Suprapubic skin (tissue), 4 donors: ENCODE measurements around the gene ZNF423.

ENCODE experiments used
- EP300 ChIP-seq: sonication (generic); formaldehyde crosslinking; IDR thresholded peaks from one replicate; pipeline ENCODE4 v1.6.1; 2017; ENCODE audit warnings: antibody characterized with exemption
- POLR2A ChIP-seq, 2 donors: fragments of 450-650 bp; IDR thresholded peaks; one replicate each; pipeline ENCODE4 v1.6.1; 2017; ENCODE audit warnings: antibody characterized with exemption in 2 of 2, mild to moderate bottlenecking in 2 of 2, moderate library complexity in 2 of 2
- POLR2AphosphoS5 ChIP-seq, 3 donors: sonication (generic); formaldehyde crosslinking; IDR thresholded peaks; one replicate each; pipeline ENCODE4 v1.6.1; 2017; ENCODE audit warnings: antibody characterized with exemption in 3 of 3
- TF ChIP-seq, protein P1 (sequence below), 2 donors: fragments of 200-600 bp in 1 of 2; fragments of 450-650 bp in 1 of 2; sonication (generic) in 1 of 2; IDR thresholded peaks; one replicate each; pipeline ENCODE4 v1.5.1; 2016 to 2019; ENCODE audit warnings: antibody characterized with exemption in 2 of 2, mild to moderate bottlenecking in 1 of 2, moderate library complexity in 1 of 2

GRCh38 chr16:49474741-49475140, 381.2 kb downstream of the ZNF423 start:
- TF ChIP-seq POLR2AphosphoS5 (IDR thresholded peaks at IDR 0.05) = no peak
- no peak for TF ChIP-seq EP300
- TF ChIP-seq, protein P1, sequence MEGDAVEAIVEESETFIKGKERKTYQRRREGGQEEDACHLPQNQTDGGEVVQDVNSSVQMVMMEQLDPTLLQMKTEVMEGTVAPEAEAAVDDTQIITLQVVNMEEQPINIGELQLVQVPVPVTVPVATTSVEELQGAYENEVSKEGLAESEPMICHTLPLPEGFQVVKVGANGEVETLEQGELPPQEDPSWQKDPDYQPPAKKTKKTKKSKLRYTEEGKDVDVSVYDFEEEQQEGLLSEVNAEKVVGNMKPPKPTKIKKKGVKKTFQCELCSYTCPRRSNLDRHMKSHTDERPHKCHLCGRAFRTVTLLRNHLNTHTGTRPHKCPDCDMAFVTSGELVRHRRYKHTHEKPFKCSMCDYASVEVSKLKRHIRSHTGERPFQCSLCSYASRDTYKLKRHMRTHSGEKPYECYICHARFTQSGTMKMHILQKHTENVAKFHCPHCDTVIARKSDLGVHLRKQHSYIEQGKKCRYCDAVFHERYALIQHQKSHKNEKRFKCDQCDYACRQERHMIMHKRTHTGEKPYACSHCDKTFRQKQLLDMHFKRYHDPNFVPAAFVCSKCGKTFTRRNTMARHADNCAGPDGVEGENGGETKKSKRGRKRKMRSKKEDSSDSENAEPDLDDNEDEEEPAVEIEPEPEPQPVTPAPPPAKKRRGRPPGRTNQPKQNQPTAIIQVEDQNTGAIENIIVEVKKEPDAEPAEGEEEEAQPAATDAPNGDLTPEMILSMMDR (IDR thresholded peaks at IDR 0.05) = no peak
- no peak for TF ChIP-seq POLR2A (IDR thresholded peaks at IDR 0.05)
